ENCODE results near the gene LORICRIN.

Gene LORICRIN

DNA sequence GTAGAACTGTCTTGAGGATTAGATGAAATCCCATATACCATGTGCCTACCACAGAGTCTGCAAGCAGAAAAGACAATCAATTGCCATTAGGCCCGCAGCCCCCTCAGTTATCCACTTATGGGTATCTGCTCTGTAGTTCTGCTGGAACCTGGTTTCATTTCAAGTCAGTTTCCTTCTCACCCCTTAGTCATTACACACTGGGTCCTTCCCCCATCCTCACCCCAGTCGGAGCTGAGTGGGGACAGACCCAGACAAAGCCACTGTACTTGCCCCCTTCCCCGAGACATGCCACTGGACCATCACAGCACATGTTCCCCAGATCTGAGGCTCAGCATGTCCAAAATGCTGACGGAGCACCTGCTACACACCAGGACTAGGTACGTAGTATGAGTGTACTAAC, 32.0 kb downstream of the LORICRIN start:
- ChIA-PET POLR2A (no interaction called here), CTCF (interaction anchor here (1.1 to 1.5 kb wide), 7 partner anchors 11 to 99 kb away, joined by 3 to 7 read pairs (median 3); no protein-coding TSS in a partner anchor)
- TF ChIP-seq, protein P1, sequence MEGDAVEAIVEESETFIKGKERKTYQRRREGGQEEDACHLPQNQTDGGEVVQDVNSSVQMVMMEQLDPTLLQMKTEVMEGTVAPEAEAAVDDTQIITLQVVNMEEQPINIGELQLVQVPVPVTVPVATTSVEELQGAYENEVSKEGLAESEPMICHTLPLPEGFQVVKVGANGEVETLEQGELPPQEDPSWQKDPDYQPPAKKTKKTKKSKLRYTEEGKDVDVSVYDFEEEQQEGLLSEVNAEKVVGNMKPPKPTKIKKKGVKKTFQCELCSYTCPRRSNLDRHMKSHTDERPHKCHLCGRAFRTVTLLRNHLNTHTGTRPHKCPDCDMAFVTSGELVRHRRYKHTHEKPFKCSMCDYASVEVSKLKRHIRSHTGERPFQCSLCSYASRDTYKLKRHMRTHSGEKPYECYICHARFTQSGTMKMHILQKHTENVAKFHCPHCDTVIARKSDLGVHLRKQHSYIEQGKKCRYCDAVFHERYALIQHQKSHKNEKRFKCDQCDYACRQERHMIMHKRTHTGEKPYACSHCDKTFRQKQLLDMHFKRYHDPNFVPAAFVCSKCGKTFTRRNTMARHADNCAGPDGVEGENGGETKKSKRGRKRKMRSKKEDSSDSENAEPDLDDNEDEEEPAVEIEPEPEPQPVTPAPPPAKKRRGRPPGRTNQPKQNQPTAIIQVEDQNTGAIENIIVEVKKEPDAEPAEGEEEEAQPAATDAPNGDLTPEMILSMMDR (IDR thresholded peaks at IDR 0.05; ENCODE audit: control extremely low read depth, extremely low read depth, low read depth, missing control alignments), result no peak
- DNase-seq (ENCODE audit: extremely low spot score), result peak; percentile 53

DNA sequence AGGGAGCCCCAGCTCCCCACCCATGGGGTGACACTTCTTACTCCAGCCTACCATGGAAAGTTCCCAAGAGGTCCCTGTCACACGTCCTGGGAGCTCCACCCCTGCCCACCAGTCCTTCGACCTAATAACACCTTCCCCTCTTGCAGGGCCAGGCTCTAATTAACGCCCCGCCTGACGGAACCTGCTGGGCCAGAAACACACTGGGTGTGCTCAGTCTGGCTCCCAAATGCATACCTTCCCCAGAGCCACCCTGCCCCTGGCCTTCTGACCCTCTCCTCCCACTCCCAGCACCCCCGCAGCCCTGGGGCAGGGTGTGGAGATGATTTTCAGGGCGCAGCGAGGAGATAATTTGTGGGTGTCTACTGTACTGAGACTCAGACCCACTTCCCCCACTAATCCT, 32.7 kb downstream of the LORICRIN start:
- TF ChIP-seq, protein P1 (IDR thresholded peaks at IDR 0.05; ENCODE audit: control extremely low read depth, extremely low read depth, low read depth, missing control alignments), result no peak
- POLR2A ChIA-PET, result no interaction called here

DNA sequence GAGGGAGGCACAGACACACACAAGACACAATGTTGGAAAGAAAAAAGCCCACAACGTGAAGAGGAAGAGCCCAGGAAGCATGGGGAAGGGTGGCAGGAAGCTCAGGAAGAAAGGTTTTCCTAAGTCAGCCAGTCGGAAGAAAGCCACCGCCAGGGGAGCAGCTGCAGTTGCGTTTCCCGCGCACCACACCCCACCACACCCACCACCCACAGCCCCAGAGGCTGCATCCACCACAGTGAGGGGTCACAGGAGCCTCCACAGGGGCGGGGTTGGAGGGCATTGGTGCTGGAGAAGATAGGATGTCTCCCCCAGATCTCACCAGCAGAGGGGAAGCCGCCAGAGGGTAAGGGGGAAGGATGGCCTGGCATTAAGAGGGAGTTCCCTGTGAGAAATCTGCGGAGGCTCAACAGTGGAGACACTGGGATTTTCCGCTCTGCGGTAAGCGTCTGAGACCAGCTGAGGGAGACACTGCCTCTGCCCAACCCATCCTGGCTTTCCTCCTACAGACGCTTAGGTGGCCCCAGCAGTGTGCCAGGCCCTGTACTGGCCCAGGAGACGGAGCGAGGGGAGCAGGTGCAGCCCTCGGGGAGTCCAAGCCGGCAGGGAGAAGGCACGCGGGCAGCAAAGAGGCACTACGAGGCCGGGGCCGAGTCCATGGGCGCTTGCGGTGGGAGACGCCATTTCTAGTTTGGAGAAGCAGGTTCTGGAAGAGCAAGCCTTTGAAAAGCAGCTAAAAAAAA, 33.4 kb downstream of the LORICRIN start:
- DNase-seq (ENCODE audit: extremely low spot score), result no peak
- TF ChIP-seq, protein P1 (IDR thresholded peaks at IDR 0.05; ENCODE audit: control extremely low read depth, extremely low read depth, low read depth, missing control alignments), result no peak
- POLR2A ChIA-PET, result no interaction called here
- CTCF ChIA-PET, result interaction anchor here (0.8 kb wide), 1 partner anchor 64 kb away, joined by 3 read pairs; no protein-coding TSS in a partner anchor

More for the DNA sequence above, 32.7 kb downstream of the LORICRIN start:
- DNase-seq (ENCODE audit: extremely low spot score), result no peak
- CTCF ChIA-PET, result interaction anchor here (1.1 to 1.5 kb wide), 6 partner anchors 11 to 100 kb away, joined by 3 to 7 read pairs (median 3); no protein-coding TSS in a partner anchor

DNA sequence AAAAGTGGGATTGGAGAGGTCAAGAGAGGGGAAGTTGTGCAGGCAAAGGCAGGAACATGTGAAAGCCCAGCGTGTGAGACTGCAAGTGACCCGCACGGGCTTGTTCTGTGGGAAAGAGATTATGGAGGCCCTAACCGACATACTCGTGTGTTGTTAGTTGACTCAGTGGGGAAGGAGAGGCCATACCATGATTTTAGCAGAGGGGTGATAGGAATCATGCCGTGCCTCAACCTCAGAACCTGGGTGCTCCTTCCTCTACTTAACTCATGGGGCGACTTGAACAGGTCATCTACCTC, 33.9 kb downstream of the LORICRIN start:
- DNase-seq (ENCODE audit: extremely low spot score), result no peak
- POLR2A ChIA-PET, result no interaction called here
- TF ChIP-seq, protein P1 (IDR thresholded peaks at IDR 0.05; ENCODE audit: control extremely low read depth, extremely low read depth, low read depth, missing control alignments), result no peak
- CTCF ChIA-PET, result interaction anchor here (0.8 kb wide), 1 partner anchor 65 kb away, joined by 3 read pairs; no protein-coding TSS in a partner anchor

DNA sequence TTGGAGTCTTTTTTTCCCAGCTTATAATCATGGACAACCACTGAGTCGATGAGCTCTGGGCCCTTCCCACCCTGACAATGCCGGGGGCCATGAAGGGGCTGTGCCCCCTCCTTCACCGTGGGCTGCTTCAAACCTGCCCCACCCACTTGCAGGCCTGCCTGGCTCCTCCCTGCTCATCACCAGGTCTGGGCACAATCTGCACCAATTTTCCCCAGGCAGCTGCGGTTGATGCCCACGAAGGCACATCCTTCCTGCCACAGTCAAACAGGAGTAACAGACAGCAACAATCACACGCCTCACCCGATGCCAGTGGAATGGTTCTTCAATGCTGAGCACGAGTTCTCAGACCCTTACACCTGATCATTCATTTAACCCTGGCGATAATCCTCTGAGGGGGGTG, 34.4 kb downstream of the LORICRIN start:
- ChIA-PET CTCF (interaction anchor here (0.8 kb wide), 1 partner anchor 65 kb away, joined by 3 read pairs; no protein-coding TSS in a partner anchor), POLR2A (no interaction called here)
- no peak for DNase-seq (ENCODE audit: extremely low spot score)
- TF ChIP-seq, protein P1 (IDR thresholded peaks at IDR 0.05; ENCODE audit: control extremely low read depth, extremely low read depth, low read depth, missing control alignments), result no peak

DNA sequence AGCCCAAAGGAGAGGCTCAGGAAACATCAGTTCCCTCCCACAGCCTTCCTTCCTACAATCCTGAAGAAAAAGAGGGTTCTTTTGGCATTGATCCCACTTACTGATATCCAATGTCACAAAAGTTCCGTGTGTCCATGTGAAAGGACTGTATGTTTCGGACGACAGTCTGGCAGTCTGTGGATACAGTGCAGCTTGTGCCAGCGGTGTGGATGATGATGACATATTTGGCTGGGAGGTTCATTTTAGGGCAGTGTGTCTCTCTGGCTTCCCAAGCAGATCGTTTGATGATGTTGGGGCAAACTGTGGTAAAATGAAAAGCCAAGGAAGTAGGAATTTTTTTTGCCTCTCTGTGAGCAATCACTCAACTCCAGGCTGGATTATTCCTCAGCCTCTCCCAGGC, 42.8 kb downstream of the LORICRIN start:
- ChIA-PET CTCF (interaction anchor here (1.2 kb wide), 1 partner anchor 50 kb away, joined by 3 read pairs; no protein-coding TSS in a partner anchor), POLR2A (no interaction called here)
- no peak for DNase-seq (ENCODE audit: extremely low spot score)
- TF ChIP-seq, protein P1 (IDR thresholded peaks at IDR 0.05; ENCODE audit: control extremely low read depth, extremely low read depth, low read depth, missing control alignments), result no peak
